HG03521 (cell line): ENCODE measurements around the gene PPP2R2B.
"Not testable (repeated sequence)": the region's sequence is repeated elsewhere in the genome, so short reads cannot be mapped to it uniquely, and the experiment has no call there.

Experiments used
- ATAC-seq: cut with Tn5 transposase; IDR thresholded peaks from one replicate; pipeline ENCODE4 v1.9.1; 2021; ENCODE audit warnings: mild to moderate bottlenecking, moderate library complexity; ENCODE audit not compliant: unreplicated experiment

The PPP2R2B gene

GRCh38 chr5:146623666-146624065 lies 254.9 kb downstream of the PPP2R2B start:
- ATAC-seq, result no peak

- ATAC-seq, result no peak
Measured at GRCh38 chr5:146623009-146623408, 255.5 kb downstream of the PPP2R2B start.

GRCh38 chr5:146622391-146622790 lies 256.2 kb downstream of the PPP2R2B start:
- no peak for ATAC-seq

- ATAC-seq, result no peak
Measured at GRCh38 chr5:146620669-146621051, 257.9 kb downstream of the PPP2R2B start.

- ATAC-seq, result no peak
Measured at GRCh38 chr5:146620031-146620668, 258.4 kb downstream of the PPP2R2B start.

- ATAC-seq, result no peak
Measured at GRCh38 chr5:146618434-146618833, 260.1 kb downstream of the PPP2R2B start.

- ATAC-seq, result not testable (repeated sequence)
Measured at GRCh38 chr5:146609731-146610130, 268.8 kb downstream of the PPP2R2B start.

- no peak for ATAC-seq
Measured at GRCh38 chr5:146607659-146608332, 270.8 kb downstream of the PPP2R2B start.

GRCh38 chr5:146606893-146607292 lies 271.7 kb downstream of the PPP2R2B start:
- no peak for ATAC-seq

- ATAC-seq, result no peak
Measured at GRCh38 chr5:146600376-146600775, 278.2 kb downstream of the PPP2R2B start.

GRCh38 chr5:146599261-146599660 lies 279.3 kb downstream of the PPP2R2B start:
- no peak for ATAC-seq

- ATAC-seq, result no peak
Measured at GRCh38 chr5:146595088-146595487, 283.5 kb downstream of the PPP2R2B start.

- no peak for ATAC-seq
Measured at GRCh38 chr5:146592352-146592751, 286.2 kb downstream of the PPP2R2B start.

GRCh38 chr5:146589028-146589345 lies 289.6 kb downstream of the PPP2R2B start:
- ATAC-seq, result no peak

GRCh38 chr5:146588331-146589027 lies 290.1 kb downstream of the PPP2R2B start:
- ATAC-seq, result no peak

GRCh38 chr5:146586752-146587151 lies 291.8 kb downstream of the PPP2R2B start:
- ATAC-seq, result no peak

GRCh38 chr5:146584750-146585149 lies 293.8 kb downstream of the PPP2R2B start:
- no peak for ATAC-seq

GRCh38 chr5:146582051-146582596 lies 296.4 kb downstream of the PPP2R2B start:
- ATAC-seq, result no peak

GRCh38 chr5:146580237-146580636 lies 298.3 kb downstream of the PPP2R2B start:
- no peak for ATAC-seq

GRCh38 chr5:146574713-146575112 lies 303.8 kb downstream of the PPP2R2B start:
- ATAC-seq, result no peak

GRCh38 chr5:146568161-146568560 lies 310.4 kb downstream of the PPP2R2B start:
- no peak for ATAC-seq
